A673 (cell line): Measurements from ENCODE around the gene EGFR.

Experiments
- CTCF ChIP-seq: fragments of 300-800, 200-600 bp; sonication (generic); conservative IDR thresholded peaks from 2 replicates; pipeline ENCODE4 v1.5.1; 2017; ENCODE audit warnings: low read depth, mild to moderate bottlenecking, antibody characterized with exemption, low read length, moderate library complexity, mixed read lengths
- EZH2 ChIP-seq: fragments of 200-600 bp; sonication (generic); IDR thresholded peaks from 2 replicates; pipeline ENCODE4 v1.6.1; 2017; ENCODE audit warnings: borderline replicate concordance, low read depth, mild to moderate bottlenecking, mixed read lengths, antibody characterized with exemption, low read length; ENCODE audit not compliant: poor library complexity, severe bottlenecking

GRCh38 chr7:55188590-55189138, 169.8 kb downstream of the EGFR start:
- TF ChIP-seq CTCF = no peak
- TF ChIP-seq EZH2 = no peak
